Measurements from ENCODE around the gene LSM14A. TPM values are rescaled to one million over a fixed set of nuclear protein-coding genes. Genes with fewer than 3 reads are reported as not detected.
A peak's percentile ranks its signal among the peaks of the same experiment; 100 is the strongest.
"Not testable (repeated sequence)": the region's sequence is repeated elsewhere in the genome, so short reads cannot be mapped to it uniquely, and the experiment has no call there.

LSM14A gene
- total RNA-seq, 1 donor from 2014 or later: 109 TPM

DNA sequence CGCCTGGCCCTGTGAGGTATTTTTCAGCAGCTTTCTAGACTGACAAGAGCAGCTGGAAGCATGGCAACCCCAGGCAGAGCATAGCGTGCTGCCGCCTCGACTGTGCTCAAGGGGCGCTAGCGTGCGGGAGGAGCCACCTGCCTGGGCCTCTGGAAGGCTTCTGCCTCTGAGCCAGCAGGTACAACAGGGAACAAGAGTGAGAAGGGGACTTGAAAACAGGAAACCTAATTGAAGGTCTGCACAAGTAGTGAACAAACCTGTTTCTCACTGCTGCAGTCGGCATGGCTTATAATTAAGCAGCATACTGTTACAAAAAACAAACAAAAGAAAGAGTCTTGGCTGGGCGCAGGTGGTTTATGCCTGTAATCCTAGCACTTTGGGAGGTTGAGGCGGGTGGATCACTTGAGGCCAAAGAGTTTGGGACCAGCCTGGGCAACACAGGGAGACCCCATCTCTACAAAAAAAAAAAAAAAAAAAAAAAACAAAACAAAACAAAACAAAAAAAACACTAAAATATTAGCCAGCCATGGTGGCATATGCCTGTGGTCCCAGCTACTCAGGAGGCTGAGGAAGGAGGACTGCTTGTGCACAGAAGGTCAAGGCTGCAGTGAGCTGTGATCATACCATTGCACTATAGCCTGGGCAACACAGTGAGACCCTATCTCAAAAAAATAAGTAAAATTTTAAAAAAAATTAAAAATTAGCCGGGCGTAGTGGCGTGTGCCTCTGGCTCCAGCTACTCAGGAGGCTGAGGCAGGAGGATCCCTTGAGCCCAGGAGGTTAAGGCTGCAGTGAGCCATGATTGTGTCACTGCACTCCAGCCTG lies 69.4 kb downstream of the LSM14A start:
- ATAC-seq (peak; percentile 97), DNase-seq (peak; percentile 83)
- H3K27me3 ChIP-seq (ENCODE audit: low read depth): no peaks in the 10 kb centered on the region
- H3K4me1 ChIP-seq: no peaks in the 10 kb centered on the region
- no peak overlapping the region for H3K4me3 ChIP-seq
- no peaks in the 10 kb centered on the region for H3K36me3 ChIP-seq
- intact Hi-C loops (cut with DNase I): no loop called here
- TF ChIP-seq, protein P1, sequence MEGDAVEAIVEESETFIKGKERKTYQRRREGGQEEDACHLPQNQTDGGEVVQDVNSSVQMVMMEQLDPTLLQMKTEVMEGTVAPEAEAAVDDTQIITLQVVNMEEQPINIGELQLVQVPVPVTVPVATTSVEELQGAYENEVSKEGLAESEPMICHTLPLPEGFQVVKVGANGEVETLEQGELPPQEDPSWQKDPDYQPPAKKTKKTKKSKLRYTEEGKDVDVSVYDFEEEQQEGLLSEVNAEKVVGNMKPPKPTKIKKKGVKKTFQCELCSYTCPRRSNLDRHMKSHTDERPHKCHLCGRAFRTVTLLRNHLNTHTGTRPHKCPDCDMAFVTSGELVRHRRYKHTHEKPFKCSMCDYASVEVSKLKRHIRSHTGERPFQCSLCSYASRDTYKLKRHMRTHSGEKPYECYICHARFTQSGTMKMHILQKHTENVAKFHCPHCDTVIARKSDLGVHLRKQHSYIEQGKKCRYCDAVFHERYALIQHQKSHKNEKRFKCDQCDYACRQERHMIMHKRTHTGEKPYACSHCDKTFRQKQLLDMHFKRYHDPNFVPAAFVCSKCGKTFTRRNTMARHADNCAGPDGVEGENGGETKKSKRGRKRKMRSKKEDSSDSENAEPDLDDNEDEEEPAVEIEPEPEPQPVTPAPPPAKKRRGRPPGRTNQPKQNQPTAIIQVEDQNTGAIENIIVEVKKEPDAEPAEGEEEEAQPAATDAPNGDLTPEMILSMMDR (IDR thresholded peaks at IDR 0.05): peak; percentile 43
- H3K9me3 ChIP-seq: no peaks in the 10 kb centered on the region
- H3K27ac ChIP-seq: no peak overlapping the region

DNA sequence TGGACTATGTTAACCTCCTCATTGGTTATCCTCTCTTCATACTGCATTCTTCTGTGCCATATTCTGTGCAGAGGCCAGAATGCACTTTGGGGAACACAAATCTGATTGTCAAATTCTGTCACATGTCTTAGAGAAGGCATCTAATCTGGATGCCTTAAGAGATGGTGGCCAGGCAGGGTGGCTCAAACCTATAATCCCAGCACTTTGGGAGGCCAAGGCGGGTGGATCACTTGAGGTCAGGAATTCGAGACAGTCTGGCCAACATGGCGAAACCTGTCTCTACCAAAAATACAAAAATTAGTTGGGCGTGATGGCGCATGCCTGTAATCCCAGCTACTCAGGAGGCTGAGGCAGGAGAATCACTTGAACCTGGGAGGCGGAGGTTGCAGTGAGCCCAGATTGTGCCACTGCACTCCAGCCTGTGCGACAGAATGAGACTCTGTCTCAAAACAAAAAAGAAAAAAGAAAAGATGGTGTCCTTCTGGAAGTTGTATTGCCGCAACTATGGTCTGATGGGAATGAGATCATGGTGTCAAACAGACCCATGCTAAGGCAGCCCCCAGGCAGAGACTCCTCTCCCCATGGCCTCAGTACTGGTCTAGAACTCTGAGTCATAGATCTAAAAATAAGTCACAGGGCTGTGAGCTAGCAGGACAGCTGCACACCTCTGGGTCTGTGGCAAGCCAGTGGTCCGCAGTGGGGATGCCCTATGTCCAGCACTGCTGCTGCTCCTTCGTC lies 71.0 kb downstream of the LSM14A start:
- DNase-seq; H3K27me3 ChIP-seq (ENCODE audit: low read depth); H3K4me1 ChIP-seq; H3K9me3 ChIP-seq; H3K27ac ChIP-seq; intact Hi-C loops (cut with DNase I); H3K4me3 ChIP-seq; ATAC-seq; H3K36me3 ChIP-seq: not testable (repeated sequence)

DNA sequence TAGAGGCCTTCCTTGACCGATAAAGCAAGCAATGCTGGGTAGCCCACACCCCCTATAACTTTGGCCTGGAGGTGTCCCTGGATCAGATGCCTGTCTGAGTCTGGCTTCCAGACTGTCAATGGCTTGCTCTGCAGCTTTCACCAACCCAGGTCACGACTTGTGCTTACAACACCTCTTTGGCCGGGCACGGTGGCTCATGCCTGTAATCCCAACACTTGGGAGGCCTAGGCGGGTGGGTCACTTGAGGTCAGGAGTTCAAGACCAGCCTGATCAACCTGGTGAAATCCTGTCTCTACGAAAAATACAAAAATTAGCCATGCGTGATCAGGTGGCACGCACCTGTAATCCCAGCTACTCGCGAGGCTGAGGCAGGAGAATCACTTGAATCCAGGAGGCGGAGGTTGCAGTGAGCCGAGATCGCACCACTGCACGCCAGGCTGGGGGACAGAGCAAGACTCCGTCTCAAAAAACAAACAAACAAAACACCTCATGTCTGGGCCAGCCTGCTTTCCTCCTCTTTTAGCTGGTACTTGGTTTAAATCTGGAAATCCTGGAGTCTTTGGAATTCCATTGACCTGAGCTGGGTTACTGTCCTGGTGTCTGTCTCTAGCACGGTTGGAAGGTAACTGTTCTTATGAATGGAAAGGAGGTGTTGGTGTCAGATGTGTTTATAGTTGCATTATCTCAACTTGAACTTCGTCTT lies 71.7 kb downstream of the LSM14A start:
- TF ChIP-seq, protein P1 (IDR thresholded peaks at IDR 0.05): no peak

DNA sequence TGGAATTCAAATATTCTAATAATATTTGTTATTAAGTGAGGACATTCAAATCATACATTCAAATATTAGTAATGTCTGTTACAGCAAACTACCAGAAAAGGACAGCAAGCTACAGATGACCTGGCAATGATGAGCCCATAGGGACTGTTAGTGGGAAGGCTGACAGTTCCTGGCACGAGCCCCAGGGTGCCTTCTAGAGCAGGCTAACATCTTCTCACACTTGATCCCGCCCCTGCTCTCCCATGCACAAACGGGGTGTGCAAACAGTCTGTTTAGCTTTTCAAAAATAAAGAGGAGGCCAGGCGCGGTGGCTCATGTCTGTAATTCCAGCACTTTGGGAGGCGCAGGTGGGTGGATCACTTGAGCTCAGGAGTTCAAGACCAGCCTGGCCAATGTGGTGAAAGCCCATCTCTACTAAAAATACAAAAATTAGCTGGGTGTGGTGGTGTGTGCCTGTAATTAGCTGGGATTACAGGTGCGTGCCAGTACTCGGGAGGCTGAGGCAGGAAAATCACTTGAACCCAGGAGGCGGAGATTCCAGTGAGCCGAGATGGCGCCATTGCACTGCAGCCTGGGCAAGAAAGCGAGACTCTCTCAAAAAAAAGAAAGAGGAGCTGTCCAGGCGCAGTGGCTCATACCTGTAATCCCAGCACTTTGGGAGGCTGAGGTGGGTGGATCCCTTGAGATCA lies 72.5 kb downstream of the LSM14A start:
- no peak for DNase-seq
- H3K4me1 ChIP-seq: no peaks in the 10 kb centered on the region
- intact Hi-C loops (cut with DNase I): no loop called here

More for the DNA sequence above, 71.7 kb downstream of the LSM14A start:
- ATAC-seq: no peak
- H3K4me1 ChIP-seq: no peaks in the 10 kb centered on the region
- H3K27ac ChIP-seq: no peak overlapping the region
- no peaks in the 10 kb centered on the region for H3K9me3 ChIP-seq
- intact Hi-C loops (cut with DNase I): no loop called here
- no peak overlapping the region for H3K4me3 ChIP-seq
- H3K36me3 ChIP-seq: no peaks in the 10 kb centered on the region
- DNase-seq: no peak
- H3K27me3 ChIP-seq (ENCODE audit: low read depth): no peaks in the 10 kb centered on the region

DNA sequence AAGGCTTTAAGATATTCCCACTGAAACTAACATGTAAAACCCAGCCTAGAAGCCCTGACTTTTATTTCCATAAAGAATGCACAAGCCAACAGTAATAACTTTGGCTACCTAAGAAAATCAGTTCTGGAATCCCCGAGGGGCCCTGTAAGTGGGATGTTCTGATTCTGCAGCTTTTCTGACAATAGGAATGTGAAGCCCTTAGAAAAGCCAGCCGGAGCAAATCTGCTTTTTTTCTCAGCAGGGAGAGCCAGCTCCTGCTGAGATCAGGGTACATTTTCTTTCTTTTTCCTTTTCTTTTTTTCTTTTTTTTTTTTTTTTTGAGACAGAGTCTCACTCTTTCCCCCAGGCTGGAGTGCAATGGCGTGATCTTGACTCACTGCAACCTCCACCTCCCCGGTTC lies 74.0 kb downstream of the LSM14A start:
- DNase-seq (no peak), ATAC-seq (no peak)
- TF ChIP-seq, protein P1 (IDR thresholded peaks at IDR 0.05): no peak
- H3K36me3 ChIP-seq: no peaks in the 10 kb centered on the region
- H3K4me3 ChIP-seq: no peak overlapping the region
- H3K9me3 ChIP-seq: no peaks in the 10 kb centered on the region
- H3K27ac ChIP-seq: no peak overlapping the region
- no peaks in the 10 kb centered on the region for H3K4me1 ChIP-seq
- intact Hi-C loops (cut with DNase I): no loop called here
- no peaks in the 10 kb centered on the region for H3K27me3 ChIP-seq (ENCODE audit: low read depth)

More for the DNA sequence above, 72.5 kb downstream of the LSM14A start:
- Histone ChIP-seq H3K27me3 (ENCODE audit: low read depth) (no peaks in the 10 kb centered on the region), H3K9me3 (no peaks in the 10 kb centered on the region), H3K27ac (no peak overlapping the region), H3K36me3 (no peaks in the 10 kb centered on the region), H3K4me3 (no peak overlapping the region)
- TF ChIP-seq, protein P1 (IDR thresholded peaks at IDR 0.05): no peak
- ATAC-seq: no peak

Measured in lower lobe of right lung (tissue), 2 donors.